Measurements from ENCODE around the gene CENPA. TPM values are rescaled to one million over a fixed set of nuclear protein-coding genes. Genes with fewer than 3 reads are reported as not detected.

Gene CENPA
- total RNA-seq, 1 donor from 2014 or later: not detected

DNA sequence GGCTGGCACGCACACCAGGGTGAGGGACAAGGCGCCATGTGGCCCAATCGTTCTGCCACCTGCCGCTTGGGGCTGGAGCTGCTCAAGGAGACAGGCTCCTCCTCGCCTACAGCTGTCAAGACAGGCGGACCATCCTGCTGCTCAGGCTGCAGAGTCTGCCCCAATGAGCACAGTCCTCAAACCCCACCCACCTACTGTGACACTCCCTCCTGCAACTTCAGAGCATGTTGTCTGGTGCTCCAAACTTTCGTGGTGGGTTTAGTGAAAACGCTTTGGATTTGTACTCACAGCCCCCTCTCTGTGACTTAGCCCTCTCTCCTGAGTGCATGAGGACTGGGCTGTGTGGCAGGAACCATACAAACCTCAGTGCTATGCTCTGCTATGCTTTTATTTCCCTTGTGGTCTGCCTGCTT lies 45.0 kb upstream of the CENPA start:
- intact Hi-C loops (cut with DNase I): no loop called here
- Histone ChIP-seq H3K9me3 (no peaks in the 10 kb centered on the region), H3K27me3 (no peaks in the 10 kb centered on the region), H3K36me3 (no peaks in the 10 kb centered on the region), H3K4me3 (no peak overlapping the region), H3K4me1 (peaks cover 4% of the 10 kb centered on the region), H3K27ac (no peak overlapping the region)
- no peak for DNase-seq (ENCODE audit: extremely low spot score in 2 of 2)
- TF ChIP-seq, protein P1, sequence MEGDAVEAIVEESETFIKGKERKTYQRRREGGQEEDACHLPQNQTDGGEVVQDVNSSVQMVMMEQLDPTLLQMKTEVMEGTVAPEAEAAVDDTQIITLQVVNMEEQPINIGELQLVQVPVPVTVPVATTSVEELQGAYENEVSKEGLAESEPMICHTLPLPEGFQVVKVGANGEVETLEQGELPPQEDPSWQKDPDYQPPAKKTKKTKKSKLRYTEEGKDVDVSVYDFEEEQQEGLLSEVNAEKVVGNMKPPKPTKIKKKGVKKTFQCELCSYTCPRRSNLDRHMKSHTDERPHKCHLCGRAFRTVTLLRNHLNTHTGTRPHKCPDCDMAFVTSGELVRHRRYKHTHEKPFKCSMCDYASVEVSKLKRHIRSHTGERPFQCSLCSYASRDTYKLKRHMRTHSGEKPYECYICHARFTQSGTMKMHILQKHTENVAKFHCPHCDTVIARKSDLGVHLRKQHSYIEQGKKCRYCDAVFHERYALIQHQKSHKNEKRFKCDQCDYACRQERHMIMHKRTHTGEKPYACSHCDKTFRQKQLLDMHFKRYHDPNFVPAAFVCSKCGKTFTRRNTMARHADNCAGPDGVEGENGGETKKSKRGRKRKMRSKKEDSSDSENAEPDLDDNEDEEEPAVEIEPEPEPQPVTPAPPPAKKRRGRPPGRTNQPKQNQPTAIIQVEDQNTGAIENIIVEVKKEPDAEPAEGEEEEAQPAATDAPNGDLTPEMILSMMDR (IDR thresholded peaks at IDR 0.05): no peak
- TF ChIP-seq POLR2A (IDR thresholded peaks at IDR 0.05) (no peak), POLR2AphosphoS5 (IDR thresholded peaks at IDR 0.05; ENCODE audit: insufficient read depth in 1 of 2, low read depth in 1 of 2) (no peak)

DNA sequence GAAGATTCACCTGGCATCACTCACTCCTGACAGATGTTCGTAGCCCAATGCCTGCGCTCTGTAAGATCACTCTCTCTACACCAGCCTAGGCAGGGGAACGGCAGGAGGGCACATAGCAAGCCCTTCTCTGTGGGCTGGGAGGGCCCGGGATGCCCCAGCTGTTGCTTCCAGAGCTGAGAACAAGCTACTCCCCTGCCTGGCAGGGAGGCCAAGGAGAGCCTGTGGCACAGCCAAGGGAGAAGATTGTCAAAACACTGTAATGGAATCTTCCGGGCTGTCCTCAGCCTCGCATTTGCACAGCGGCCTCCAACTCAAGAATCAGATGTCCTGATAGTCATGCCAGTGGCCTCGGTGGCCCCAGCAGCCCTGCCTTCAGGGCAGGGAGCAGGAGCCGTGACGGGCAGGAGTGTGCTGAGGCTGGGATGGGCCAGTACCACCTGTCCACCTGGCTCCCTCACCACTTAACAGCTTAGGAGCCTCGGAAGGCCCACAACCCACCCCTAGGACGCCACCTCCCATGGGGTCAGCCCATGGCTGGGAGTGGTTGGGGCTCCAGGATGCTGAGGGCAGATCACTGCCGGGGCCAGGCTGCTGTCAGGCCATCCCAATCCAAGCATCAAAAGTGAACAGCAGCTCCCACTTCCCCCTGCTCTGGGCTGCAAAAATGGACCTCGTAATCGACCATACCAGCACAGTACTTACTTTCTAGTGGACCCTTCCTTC lies 43.6 kb upstream of the CENPA start:
- intact Hi-C loops (cut with DNase I): no loop called here
- H3K27ac ChIP-seq: no peak overlapping the region
- H3K4me3 ChIP-seq: no peak overlapping the region
- TF ChIP-seq POLR2AphosphoS5 (IDR thresholded peaks at IDR 0.05; ENCODE audit: insufficient read depth in 1 of 2, low read depth in 1 of 2) (no peak), POLR2A (IDR thresholded peaks at IDR 0.05) (no peak)
- TF ChIP-seq, protein P1 (IDR thresholded peaks at IDR 0.05): no peak
- no peaks in the 10 kb centered on the region for H3K36me3 ChIP-seq
- peaks cover 4% of the 10 kb centered on the region for H3K4me1 ChIP-seq
- H3K27me3 ChIP-seq: no peaks in the 10 kb centered on the region
- H3K9me3 ChIP-seq: no peaks in the 10 kb centered on the region
- no peak for DNase-seq (ENCODE audit: extremely low spot score in 2 of 2)

DNA sequence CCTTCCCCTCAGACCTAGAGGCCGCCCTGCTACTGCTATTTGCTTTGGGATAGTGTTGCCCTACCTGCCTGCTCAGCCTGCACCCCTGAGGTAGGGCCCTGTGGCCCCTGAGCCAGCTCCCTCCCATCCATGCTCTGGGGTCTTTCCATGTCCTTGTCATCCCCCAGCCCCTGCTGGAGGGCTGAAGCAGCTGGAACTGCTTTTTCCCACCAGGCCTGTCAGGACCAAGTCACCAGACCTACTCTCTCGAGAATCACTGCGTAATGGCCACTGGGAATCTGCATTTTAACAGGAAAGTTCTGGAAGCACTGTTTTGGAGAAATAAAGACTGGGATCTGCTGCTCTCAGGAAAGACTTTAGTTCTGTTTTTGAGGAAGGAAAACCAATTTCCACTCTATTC lies 42.0 kb upstream of the CENPA start:
- H3K36me3 ChIP-seq: no peaks in the 10 kb centered on the region
- no peak overlapping the region for H3K27ac ChIP-seq
- H3K27me3 ChIP-seq: no peaks in the 10 kb centered on the region
- TF ChIP-seq POLR2AphosphoS5 (IDR thresholded peaks at IDR 0.05; ENCODE audit: insufficient read depth in 1 of 2, low read depth in 1 of 2) (no peak), POLR2A (IDR thresholded peaks at IDR 0.05) (no peak)
- TF ChIP-seq, protein P1 (IDR thresholded peaks at IDR 0.05): no peak
- peaks cover 4% of the 10 kb centered on the region for H3K4me1 ChIP-seq
- no peak for DNase-seq (ENCODE audit: extremely low spot score in 2 of 2)
- no peak overlapping the region for H3K4me3 ChIP-seq
- intact Hi-C loops (cut with DNase I): no loop called here
- H3K9me3 ChIP-seq: no peaks in the 10 kb centered on the region

DNA sequence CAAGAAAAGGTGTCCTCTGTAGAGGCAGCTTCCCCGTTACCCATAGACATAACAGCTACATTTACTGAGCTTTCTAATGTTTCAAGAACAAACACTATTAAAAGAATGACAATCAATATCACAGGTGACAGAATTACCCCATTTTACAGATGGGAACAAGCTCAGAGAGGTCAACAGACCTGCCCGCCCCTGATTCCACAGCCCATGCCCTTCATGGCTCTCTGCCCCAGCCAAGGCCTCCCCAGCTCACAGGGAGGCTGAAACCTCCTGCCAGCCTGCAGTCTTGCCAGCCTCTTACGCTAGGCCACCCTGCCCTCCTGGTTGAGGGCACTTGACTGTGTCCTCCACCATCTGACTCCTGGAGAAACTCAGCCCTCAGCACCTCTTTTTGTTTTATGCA lies 40.9 kb upstream of the CENPA start:
- no peaks in the 10 kb centered on the region for H3K9me3 ChIP-seq
- intact Hi-C loops (cut with DNase I): loop anchor here (5.0 kb wide), 1 partner anchor 138 kb away; no protein-coding TSS in a partner anchor
- no peak for TF ChIP-seq POLR2A (IDR thresholded peaks at IDR 0.05)
- no peak for TF ChIP-seq POLR2AphosphoS5 (IDR thresholded peaks at IDR 0.05; ENCODE audit: insufficient read depth in 1 of 2, low read depth in 1 of 2)
- H3K4me1 ChIP-seq: peaks cover 4% of the 10 kb centered on the region
- no peak overlapping the region for H3K4me3 ChIP-seq
- no peaks in the 10 kb centered on the region for H3K36me3 ChIP-seq
- DNase-seq (ENCODE audit: extremely low spot score in 2 of 2): no peak
- H3K27ac ChIP-seq: no peak overlapping the region
- H3K27me3 ChIP-seq: no peaks in the 10 kb centered on the region

DNA sequence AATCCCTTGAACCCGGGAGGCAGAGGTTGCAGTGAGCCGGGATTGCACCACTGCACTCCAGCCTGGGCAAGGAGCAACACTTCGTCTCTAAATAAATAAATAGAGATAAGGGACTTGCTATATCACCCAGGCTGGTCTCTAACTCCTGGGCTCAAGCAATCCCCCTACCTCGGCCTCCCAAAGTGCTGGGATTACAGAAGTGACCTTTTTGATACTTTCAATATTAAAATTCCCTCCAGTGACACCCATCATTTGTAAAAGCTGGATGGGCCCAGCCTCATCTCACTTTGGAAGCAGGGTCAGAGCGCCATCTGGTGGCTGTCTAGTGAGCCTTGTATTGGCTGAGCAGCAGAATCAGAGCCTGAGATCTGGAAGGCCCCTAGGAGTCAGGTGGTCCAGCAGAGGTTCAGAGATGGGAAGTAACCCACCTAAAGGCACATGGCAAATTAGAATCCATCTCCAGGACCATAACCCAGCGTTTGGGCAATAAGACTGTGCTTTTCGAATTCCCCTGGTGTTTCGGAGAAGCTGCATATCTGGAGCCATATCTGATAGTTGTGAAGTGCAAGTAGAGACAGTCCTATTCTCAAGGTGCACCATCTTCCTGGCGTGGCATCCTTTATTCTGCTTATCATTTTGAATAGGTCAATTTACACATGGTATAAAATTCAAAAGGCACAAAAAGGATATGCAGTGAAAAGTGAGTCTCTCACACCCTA lies 40.1 kb upstream of the CENPA start:
- H3K9me3 ChIP-seq: no peaks in the 10 kb centered on the region
- TF ChIP-seq, protein P1 (IDR thresholded peaks at IDR 0.05): peak; percentile 85 to 95 (median 95)
- no peak for TF ChIP-seq POLR2AphosphoS5 (IDR thresholded peaks at IDR 0.05; ENCODE audit: insufficient read depth in 1 of 2, low read depth in 1 of 2)
- no peak for DNase-seq (ENCODE audit: extremely low spot score in 2 of 2)
- no peaks in the 10 kb centered on the region for H3K36me3 ChIP-seq
- no peaks in the 10 kb centered on the region for H3K27me3 ChIP-seq
- H3K4me1 ChIP-seq: peaks cover 4% of the 10 kb centered on the region
- no peak overlapping the region for H3K4me3 ChIP-seq
- intact Hi-C loops (cut with DNase I): loop anchor here (5.0 kb wide), 1 partner anchor 138 kb away; no protein-coding TSS in a partner anchor
- no peak overlapping the region for H3K27ac ChIP-seq
